Thyroid gland (tissue), 4 donors: ENCODE results near the gene CLEC17A. TPM values are rescaled to one million over a fixed set of nuclear protein-coding genes. Genes with fewer than 3 reads are reported as not detected.
A peak's percentile ranks its signal among the peaks of the same experiment; 100 is the strongest.
"Not testable (repeated sequence)": the region's sequence is repeated elsewhere in the genome, so short reads cannot be mapped to it uniquely, and the experiment has no call there.

Experiments
- DNase-seq, 2 donors: peaks; one replicate each; pipeline ENCODE4 v3.0.0-alpha.2; 2019
- H3K27ac ChIP-seq, 3 donors: fragments of 200-600 bp; sonication (generic); 1 replicate in 2 of 3; 2 replicates in 1 of 3; pipeline ENCODE4 v1.5.1; 2016 to 2019; ENCODE audit warnings: mild to moderate bottlenecking in 1 of 3, moderate library complexity in 1 of 3
- H3K27me3 ChIP-seq: fragments of 200-600 bp; sonication (generic); one replicate; pipeline ENCODE4 v1.5.1; 2019
- H3K36me3 ChIP-seq, 2 donors: fragments of 200-600 bp; sonication (generic); one replicate each; pipeline ENCODE4 v1.5.1; 2016 to 2019
- H3K4me1 ChIP-seq, 2 donors: fragments of 200-600 bp; sonication (generic); one replicate each; pipeline ENCODE4 v1.5.1; 2017 to 2019
- H3K4me3 ChIP-seq, 3 donors: fragments of 200-600 bp; sonication (generic); replicated peaks in 1 of 3; 1 replicate in 2 of 3; 2 replicates in 1 of 3; pipeline ENCODE4 v1.5.1; 2016; ENCODE audit warnings: mild to moderate bottlenecking in 1 of 3
- H3K9me3 ChIP-seq: fragments of 200-600 bp; sonication (generic); one replicate; pipeline ENCODE4 v1.5.1; 2017
- POLR2A ChIP-seq, 2 donors: fragments of 450-650 bp; IDR thresholded peaks; one replicate each; pipeline ENCODE4 v1.6.1; 2017; ENCODE audit warnings: antibody characterized with exemption in 2 of 2, mild to moderate bottlenecking in 2 of 2, moderate library complexity in 1 of 2
- WGBS, 2 donors: methylation state at CpG; one replicate each; pipeline ENCODE4 v1.1.5; 2017; 5-methylcytosine and 5-hydroxymethylcytosine counted together
- intact Hi-C: fragments of 100-400 bp; cut with DNase I; formaldehyde crosslinking; loops from one replicate; pipeline ENCODE4 v1.15.1; 2023
- total RNA-seq, 4 donors: library from RNA; depleted of rRNA; stranded (reverse); fragments of >200 nt; gene quantifications; one replicate each; pipeline ENCODE4 v1.2.3, GENCODE V29; 2016
- TF ChIP-seq, protein P1 (sequence below), 6 experiments: fragments of 200-600 bp in 3 of 6; fragments of 450-650 bp in 3 of 6; sonication (generic) in 3 of 6; IDR thresholded peaks; one replicate each; pipeline ENCODE4 v1.5.1; 2016 to 2019; ENCODE audit warnings: antibody characterized with exemption in 6 of 6, mild to moderate bottlenecking in 2 of 6, inconsistent platforms in 1 of 6, moderate library complexity in 1 of 6

The CLEC17A gene, protein sequence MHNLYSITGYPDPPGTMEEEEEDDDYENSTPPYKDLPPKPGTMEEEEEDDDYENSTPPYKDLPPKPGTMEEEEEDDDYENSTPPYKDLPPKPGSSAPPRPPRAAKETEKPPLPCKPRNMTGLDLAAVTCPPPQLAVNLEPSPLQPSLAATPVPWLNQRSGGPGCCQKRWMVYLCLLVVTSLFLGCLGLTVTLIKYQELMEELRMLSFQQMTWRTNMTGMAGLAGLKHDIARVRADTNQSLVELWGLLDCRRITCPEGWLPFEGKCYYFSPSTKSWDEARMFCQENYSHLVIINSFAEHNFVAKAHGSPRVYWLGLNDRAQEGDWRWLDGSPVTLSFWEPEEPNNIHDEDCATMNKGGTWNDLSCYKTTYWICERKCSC
- not detected for total RNA-seq

DNA sequence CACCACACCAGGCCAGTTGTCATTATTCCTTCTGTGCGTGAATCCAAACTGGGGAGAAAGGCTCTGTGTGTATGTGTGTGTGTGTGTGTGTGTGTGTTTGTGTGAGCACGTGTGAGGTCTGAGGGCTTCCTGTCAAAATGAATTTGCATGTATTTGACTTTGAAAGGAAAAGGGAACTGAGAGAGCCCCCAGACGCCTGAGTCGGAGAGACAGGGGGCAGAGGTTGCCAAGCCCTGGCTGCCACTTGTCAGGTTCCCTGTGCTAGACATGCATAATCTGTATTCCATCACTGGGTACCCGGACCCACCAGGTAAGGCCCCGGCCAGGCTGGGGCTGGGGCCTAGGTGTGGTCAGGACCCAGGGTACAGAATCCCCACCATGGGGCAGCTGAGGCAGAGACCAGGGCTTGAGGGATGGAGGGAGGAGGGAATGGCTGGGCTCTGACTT lies at the start of gene CLEC17A:
Gene CLEC17A (plus strand): TSS at position 191 of the 447 bp plus-strand sequence. CDS start 77 bp downstream, at position 268.
- no peak within 1 kb of the TSS for H3K4me3 ChIP-seq
- H3K27me3 ChIP-seq: no peaks in the 10 kb centered on the region
- intact Hi-C loops: no loop called here
- no peaks in the 10 kb centered on the region for H3K36me3 ChIP-seq
- 48 to 56% methylated on average over 4 to 6 of the region's 6 CpGs for WGBS, 2 donors
- TF ChIP-seq, protein P1, sequence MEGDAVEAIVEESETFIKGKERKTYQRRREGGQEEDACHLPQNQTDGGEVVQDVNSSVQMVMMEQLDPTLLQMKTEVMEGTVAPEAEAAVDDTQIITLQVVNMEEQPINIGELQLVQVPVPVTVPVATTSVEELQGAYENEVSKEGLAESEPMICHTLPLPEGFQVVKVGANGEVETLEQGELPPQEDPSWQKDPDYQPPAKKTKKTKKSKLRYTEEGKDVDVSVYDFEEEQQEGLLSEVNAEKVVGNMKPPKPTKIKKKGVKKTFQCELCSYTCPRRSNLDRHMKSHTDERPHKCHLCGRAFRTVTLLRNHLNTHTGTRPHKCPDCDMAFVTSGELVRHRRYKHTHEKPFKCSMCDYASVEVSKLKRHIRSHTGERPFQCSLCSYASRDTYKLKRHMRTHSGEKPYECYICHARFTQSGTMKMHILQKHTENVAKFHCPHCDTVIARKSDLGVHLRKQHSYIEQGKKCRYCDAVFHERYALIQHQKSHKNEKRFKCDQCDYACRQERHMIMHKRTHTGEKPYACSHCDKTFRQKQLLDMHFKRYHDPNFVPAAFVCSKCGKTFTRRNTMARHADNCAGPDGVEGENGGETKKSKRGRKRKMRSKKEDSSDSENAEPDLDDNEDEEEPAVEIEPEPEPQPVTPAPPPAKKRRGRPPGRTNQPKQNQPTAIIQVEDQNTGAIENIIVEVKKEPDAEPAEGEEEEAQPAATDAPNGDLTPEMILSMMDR (IDR thresholded peaks at IDR 0.05): no peak
- TF ChIP-seq POLR2A (IDR thresholded peaks at IDR 0.05): no peak
- no peak for DNase-seq
- no peaks in the 10 kb centered on the region for H3K9me3 ChIP-seq
- no peak within 1 kb of the TSS for H3K27ac ChIP-seq
- H3K4me1 ChIP-seq: no peaks in the 10 kb centered on the region

DNA sequence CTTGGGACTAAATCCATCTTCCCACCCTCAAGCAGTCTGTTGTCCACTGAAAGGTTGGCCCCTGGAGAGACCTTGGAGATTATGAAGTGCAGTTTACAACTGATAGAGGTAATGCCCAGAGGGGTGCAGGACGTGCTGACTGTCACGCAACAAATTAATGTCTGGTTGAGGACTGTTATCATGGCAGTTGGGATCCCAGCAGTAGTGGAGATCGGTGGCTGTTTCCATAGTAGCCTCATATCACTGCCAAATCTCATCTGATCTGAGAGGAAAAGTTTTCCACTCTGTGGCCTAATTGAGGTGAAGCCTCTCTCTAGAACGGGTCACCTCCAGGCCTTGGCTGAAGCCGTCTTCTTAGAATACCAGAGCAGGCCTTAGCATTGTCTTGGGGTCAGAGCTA lies 49.4 kb upstream of the CLEC17A start:
- Histone ChIP-seq H3K4me1 (peaks cover 17 to 18% of the 10 kb centered on the region in 2 donors), H3K4me3 (no peak overlapping the region), H3K27me3 (no peaks in the 10 kb centered on the region), H3K36me3 (no peaks in the 10 kb centered on the region), H3K27ac (no peak overlapping the region), H3K9me3 (no peaks in the 10 kb centered on the region)
- no peak for TF ChIP-seq POLR2A (IDR thresholded peaks at IDR 0.05)
- TF ChIP-seq, protein P1 (IDR thresholded peaks at IDR 0.05): no peak
- intact Hi-C loops: no loop called here
- 88 to 92% methylated on average over 5 of the region's 5 CpGs for WGBS, 2 donors
- no peak for DNase-seq

DNA sequence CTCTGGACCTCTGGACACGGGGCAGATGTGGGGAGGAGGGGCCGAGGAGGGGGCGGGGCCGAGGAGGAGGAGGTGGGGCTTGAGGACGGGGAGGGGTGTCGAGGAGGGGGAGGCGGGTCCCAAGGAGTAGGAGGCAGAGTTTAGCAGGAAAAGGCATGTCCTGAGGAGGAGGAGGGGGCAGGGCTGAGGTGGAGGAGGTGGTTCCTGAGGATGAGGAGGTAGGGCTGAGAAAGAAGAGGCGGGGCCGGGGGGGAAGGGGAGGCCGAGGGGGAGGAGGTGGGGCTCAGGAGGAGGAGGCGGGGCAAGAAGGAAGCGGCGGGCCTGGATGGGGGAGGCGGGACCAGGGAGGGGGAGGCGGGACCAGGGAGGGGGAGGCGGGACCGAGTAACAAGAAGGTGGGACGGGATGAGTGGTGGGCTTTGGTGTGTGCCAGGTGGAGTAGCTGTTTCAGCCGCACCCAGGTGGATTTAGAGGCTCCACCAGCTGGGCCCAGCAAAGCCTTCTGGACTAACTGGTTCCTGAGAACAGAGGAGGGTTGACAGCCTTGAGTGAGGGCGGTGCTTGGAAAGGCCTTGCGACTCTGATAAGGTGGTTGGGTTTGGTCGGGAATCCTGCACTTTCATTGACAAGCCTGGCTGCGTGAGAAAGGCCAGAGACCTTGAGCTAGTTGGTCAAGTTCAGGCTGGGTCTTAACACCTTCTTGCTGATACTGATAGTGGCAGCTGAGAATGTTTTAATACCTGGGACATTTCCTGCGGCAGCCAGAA lies 45.8 kb upstream of the CLEC17A start:
- no peaks in the 10 kb centered on the region for H3K27me3 ChIP-seq
- intact Hi-C loops: no loop called here
- peaks cover 12 to 17% of the 10 kb centered on the region in 2 donors for H3K4me1 ChIP-seq
- no peaks in the 10 kb centered on the region for H3K9me3 ChIP-seq
- TF ChIP-seq, protein P1 (IDR thresholded peaks at IDR 0.05): no peak
- TF ChIP-seq POLR2A (IDR thresholded peaks at IDR 0.05): peak; percentile 9 to 58
- peak overlapping the region in 2 of 3 donors; percentile 23 to 35 for H3K27ac ChIP-seq
- H3K4me3 ChIP-seq: no peak overlapping the region
- H3K36me3 ChIP-seq: no peaks in the 10 kb centered on the region
- peak; percentile 87 to 91 for DNase-seq
- WGBS, 2 donors: 20 to 24% methylated on average over 12 to 24 of the region's 24 CpGs

DNA sequence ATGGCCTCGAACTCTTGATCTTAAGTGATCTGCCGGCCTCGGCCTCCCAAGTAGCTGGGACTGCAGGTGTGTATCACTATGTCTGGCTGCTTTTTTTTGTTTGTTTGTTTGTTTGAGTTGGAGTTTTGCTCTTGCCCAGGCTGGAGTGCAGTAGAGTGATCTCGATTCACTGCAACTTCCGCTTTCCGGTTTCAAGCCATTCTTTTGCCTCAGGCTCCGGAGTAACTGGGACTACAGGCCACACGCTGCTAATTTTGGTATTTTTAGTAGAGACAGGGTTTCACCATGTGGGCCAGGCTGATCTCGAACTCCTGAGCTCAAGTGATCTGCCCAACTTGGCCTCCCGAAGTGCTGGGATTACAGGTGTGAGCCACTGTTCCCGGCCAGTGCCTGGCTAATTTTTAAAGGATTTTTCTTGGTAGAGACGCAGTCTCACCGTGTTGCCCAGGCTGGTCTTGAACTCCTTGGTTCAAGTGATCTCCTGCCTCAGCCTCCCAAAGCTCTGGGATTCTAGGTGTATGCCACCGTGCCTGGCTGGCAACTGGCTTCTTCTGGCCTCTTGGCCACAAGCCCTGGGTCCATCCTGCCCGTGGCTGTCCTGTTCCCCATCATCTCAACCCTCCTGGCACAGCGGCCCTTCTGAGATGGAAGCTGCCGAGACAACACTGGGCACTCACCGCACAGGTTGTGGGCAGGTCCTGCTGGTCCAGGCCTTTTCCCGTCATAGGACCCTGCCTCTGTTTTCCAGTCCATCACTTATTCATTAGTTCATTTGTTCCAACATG lies 42.0 kb upstream of the CLEC17A start:
- no peaks in the 10 kb centered on the region for H3K36me3 ChIP-seq
- no peak overlapping the region for H3K27ac ChIP-seq
- no peaks in the 10 kb centered on the region for H3K9me3 ChIP-seq
- no peaks in the 10 kb centered on the region for H3K27me3 ChIP-seq
- TF ChIP-seq, protein P1 (IDR thresholded peaks at IDR 0.05): no peak
- TF ChIP-seq POLR2A (IDR thresholded peaks at IDR 0.05): no peak
- DNase-seq: no peak
- WGBS, 2 donors: 92 to 96% methylated on average over 19 of the region's 19 CpGs
- intact Hi-C loops: no loop called here
- H3K4me3 ChIP-seq: no peak overlapping the region
- H3K4me1 ChIP-seq: peaks cover 35 to 42% of the 10 kb centered on the region in 2 donors

DNA sequence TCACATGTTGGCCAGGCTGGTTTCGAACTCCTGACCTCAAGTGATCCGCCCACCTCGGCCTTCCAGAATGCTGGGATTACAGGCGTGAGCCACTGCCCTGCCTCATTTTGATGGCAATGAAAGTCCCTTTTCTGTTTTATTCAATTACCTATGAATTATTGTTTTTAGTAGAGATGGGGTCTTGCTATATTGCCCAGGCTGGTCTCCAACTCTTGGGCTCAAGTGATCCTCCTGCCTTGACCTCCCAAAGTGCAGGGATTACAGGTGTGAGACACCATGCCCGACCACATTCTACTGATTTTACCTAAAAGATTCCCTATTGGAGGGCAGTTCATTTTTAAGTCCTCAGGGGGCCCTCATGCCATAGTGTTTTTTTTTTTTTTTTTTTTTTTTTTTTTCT lies 40.9 kb upstream of the CLEC17A start:
- H3K9me3 ChIP-seq, H3K36me3 ChIP-seq, H3K27ac ChIP-seq, H3K4me3 ChIP-seq, H3K27me3 ChIP-seq, intact Hi-C loops, DNase-seq: not testable (repeated sequence)
- 78% methylated on average over 5 of the region's 5 CpGs for WGBS, 2 donors
- peaks cover 33 to 47% of the 10 kb centered on the region in 2 donors for H3K4me1 ChIP-seq
